HepG2 (cell line): ENCODE measurements around the gene KIF26B. TPM values are rescaled to one million over a fixed set of nuclear protein-coding genes. Genes with fewer than 3 reads are reported as not detected.
A peak's percentile ranks its signal among the peaks of the same experiment; 100 is the strongest.

Experiments
- ATAC-seq: fragments of 200-7000 bp; cut with Tn5 transposase; 3 replicates; pipeline ENCODE4 v1.9.1; 2020; ENCODE audit warnings: mild to moderate bottlenecking, moderate library complexity
- BruUV-seq: library from RNA; stranded (reverse); fragments of 400-500 nt; replicated peaks from 2 replicates; lab custom pipeline; 2021; lab: Mats Ljungman, UMichigan
- CTCF ChIA-PET: fragments of 300-600 bp; formaldehyde crosslinking; extraction: SDS; loops from one replicate; lab custom pipeline; 2021; ENCODE audit warnings: low total read pairs, inconsistent platforms, low intra/inter-chr PET ratio; lab: Yijun Ruan, JAX
- POLR2A ChIA-PET: fragments of 350-600 bp; sonication (Branson Sonifier 250); formaldehyde crosslinking; loops from one replicate; lab custom pipeline; 2020; ENCODE audit warnings: antibody characterized with exemption, inconsistent platforms; lab: Yijun Ruan, JAX
- DNase-seq: peaks from one replicate; pipeline ENCODE4 v3.0.0-alpha.2; 2015; ENCODE audit warnings: low spot score
- FAIRE-seq: peaks from 3 replicates; lab custom pipeline; 2011; peaks lifted over from hg19 to GRCh38; lab: Jason Lieb, UNC
- H2AFZ ChIP-seq: one replicate; pipeline ENCODE4 v1.6.1; 2011; ENCODE audit warnings: low read length, inconsistent platforms
- H3K27ac ChIP-seq: fragments of 300-600 bp; 3 replicates; pipeline ENCODE4 v1.8.0; 2011; ENCODE audit warnings: mixed run types, mild to moderate bottlenecking, mixed read lengths, low read length, inconsistent platforms; ENCODE audit not compliant: insufficient read depth; ENCODE audit errors: extremely low read length
- H3K27me3 ChIP-seq, 2 experiments: fragments of 200-600 bp in 1 of 2; 2 replicates in 1 of 2; 3 replicates in 1 of 2; pipeline versions ENCODE4 v1.6.0 to v1.8.0; 2011; ENCODE audit warnings: low read length in 2 of 2, mild to moderate bottlenecking in 2 of 2, moderate library complexity in 2 of 2, inconsistent platforms in 1 of 2; ENCODE audit not compliant: insufficient read depth in 2 of 2, control insufficient read depth in 1 of 2
- H3K36me3 ChIP-seq, 2 experiments: fragments of 200-600 bp in 1 of 2; replicated peaks in 1 of 2; 2 replicates in 1 of 2; 3 replicates in 1 of 2; pipeline versions ENCODE4 v1.5.1 to v1.8.0; 2011; ENCODE audit warnings: low read length in 2 of 2, inconsistent platforms in 1 of 2; ENCODE audit not compliant: insufficient read depth in 2 of 2, control insufficient read depth in 1 of 2
- H3K4me1 ChIP-seq: 2 replicates; pipeline ENCODE4 v1.5.1; 2012; ENCODE audit warnings: low read length, inconsistent platforms; ENCODE audit not compliant: insufficient read depth
- H3K4me2 ChIP-seq: 2 replicates; pipeline ENCODE4 v1.6.0; 2011; ENCODE audit warnings: low read depth, low read length, inconsistent platforms
- H3K4me3 ChIP-seq, 3 experiments: fragments of 200-600 bp in 1 of 3; sonication (generic), shearing (Covaris generic) in 1 of 3; replicated peaks in 1 of 3; 2 replicates each; pipeline ENCODE4 v1.5.1; 2011 to 2016; ENCODE audit warnings: low read length in 3 of 3, inconsistent platforms in 2 of 3, low read depth in 2 of 3, mild to moderate bottlenecking in 2 of 3, control low read depth in 1 of 3, mixed read lengths in 1 of 3; ENCODE audit not compliant: insufficient read depth in 1 of 3
- H3K79me2 ChIP-seq: one replicate; pipeline ENCODE4 v1.6.1; 2011; ENCODE audit warnings: low read length, inconsistent platforms; ENCODE audit not compliant: insufficient read depth
- H3K9ac ChIP-seq: 2 replicates; pipeline ENCODE4 v1.6.0; 2011; ENCODE audit warnings: mild to moderate bottlenecking, low read depth, low read length, inconsistent platforms; ENCODE audit not compliant: insufficient read depth
- H3K9me3 ChIP-seq: 2 replicates; pipeline ENCODE4 v1.5.1; 2012; ENCODE audit warnings: mild to moderate bottlenecking, low read length
- H4K20me1 ChIP-seq: 2 replicates; pipeline ENCODE4 v1.6.0; 2011; ENCODE audit warnings: inconsistent platforms, mild to moderate bottlenecking, low read length, moderate library complexity; ENCODE audit not compliant: insufficient read depth
- RFX1 ChIP-seq: fragments of 450-650 bp; IDR thresholded peaks from 2 replicates; pipeline ENCODE4 v1.6.1; 2017
- ZNF552 ChIP-seq: sonication (generic); formaldehyde crosslinking; IDR thresholded peaks from 2 replicates; pipeline ENCODE4 v1.9.0; 2022; ENCODE audit warnings: missing genetic modification reagents, mild to moderate bottlenecking, borderline replicate concordance
- ZNF687 ChIP-seq: sonication (generic); formaldehyde crosslinking; IDR thresholded peaks from 2 replicates; pipeline ENCODE4 v1.5.1; 2020; ENCODE audit warnings: mild to moderate bottlenecking, missing genetic modification reagents, moderate library complexity
- ZNF878 ChIP-seq: sonication (generic); formaldehyde crosslinking; IDR thresholded peaks from 2 replicates; pipeline ENCODE4 v1.8.1; 2023; ENCODE audit warnings: mild to moderate bottlenecking, missing genetic modification reagents, moderate library complexity
- WGBS: methylation state at CpG from one replicate; pipeline ENCODE4 v1.1.6; 2017; ENCODE audit warnings: low lambda C conversion rate; 5-methylcytosine and 5-hydroxymethylcytosine counted together
- in situ Hi-C: cut with HindIII; loops from 2 replicates; pipeline ENCODE4 v1.10.0; 2017; ENCODE audit warnings: low pct_unique_long_range_greater_than_20kb; ENCODE audit not compliant: extremely low pct_ligation_motif_present
- intact Hi-C: fragments of 100-400 bp; cut with micrococcal nuclease; formaldehyde crosslinking; loops from one replicate; pipeline ENCODE4 v1.10.0; 2022; ENCODE audit not compliant: unreplicated experiment
- polyA plus RNA-seq, 8 experiments: library from polyadenylated mRNA; depleted of rRNA in 3 of 8; stranded (reverse) in 7 of 8; unstranded in 1 of 8; fragments of >200 nt; fragmentation: Illumina TruSeq in 4 of 8; extraction: Trizol in 4 of 8; gene quantifications; 2 replicates each; pipeline versions ENCODE4 v1.2.1 to v1.2.3, GENCODE V29; 2011 to 2016; ENCODE audit warnings: low read depth in 4 of 8, missing spikeins in 1 of 8, mixed read lengths in 1 of 8; ENCODE audit not compliant: insufficient read depth in 1 of 8
- total RNA-seq, 5 experiments: library from RNA; depleted of rRNA; stranded (reverse); fragments of >200 nt; fragmentation: Illumina TruSeq; extraction: Trizol; gene quantifications; 2 replicates each; pipeline ENCODE4 v1.2.3, GENCODE V29; 2016; ENCODE audit warnings: low read depth in 1 of 5

The KIF26B gene
- total and polyA plus RNA-seq, 2 of the 13 experiments (the other 11 are each of a cell fraction or from before 2014, with no cell fraction given): 0.08 to 0.09 TPM

- TF ChIP-seq RFX1: peak; percentile 11; the same call in 1 of the 2 replicates
- TF ChIP-seq ZNF687 (CRISPR knock-in tag): no peak
- TF ChIP-seq ZNF878 (CRISPR knock-in tag): no peak
- no peak for TF ChIP-seq ZNF552 (CRISPR knock-in tag)
- Histone ChIP-seq H3K27ac (no peak overlapping the region), H2AFZ (no peak overlapping the region), H3K79me2 (no peaks in the 10 kb centered on the region), H3K9ac (no peak overlapping the region), H3K4me1 (no peaks in the 10 kb centered on the region), H3K27me3 (no peaks in the 10 kb centered on the region), H3K9me3 (no peaks in the 10 kb centered on the region), H3K4me3 (no peak overlapping the region), H4K20me1 (no peaks in the 10 kb centered on the region), H3K4me2 (no peak overlapping the region), H3K36me3 (no peaks in the 10 kb centered on the region)
- POLR2A ChIA-PET: no interaction called here
- no peak for ATAC-seq
- no peak for FAIRE-seq
- intact Hi-C loops (no loop called here), in situ Hi-C loops (no loop called here)
- CTCF ChIA-PET: no interaction called here
- DNase-seq: no peak
- WGBS: 18% methylated on average over 2 of the region's 2 CpGs
- no TSS peak for BruUV-seq
Observed at GRCh38 chr1:245673881-245674414, 519.2 kb downstream of the KIF26B start.
